H9 (cell line): ENCODE results near the gene HIRA. TPM values are rescaled to one million over a fixed set of nuclear protein-coding genes. Genes with fewer than 3 reads are reported as not detected.

ENCODE experiments used
- DNase-seq: peaks from one replicate; pipeline ENCODE4 v3.0.0-alpha.2; 2017
- H2AFZ ChIP-seq: one replicate; pipeline ENCODE4 v1.6.1; 2013; ENCODE audit warnings: mild to moderate bottlenecking, low read length, control low read depth, moderate library complexity
- H2AK5ac ChIP-seq: 2 replicates; pipeline ENCODE4 v1.6.1; 2013; ENCODE audit warnings: low read length, control low read depth, mixed read lengths; ENCODE audit not compliant: insufficient read length
- H2BK120ac ChIP-seq: one replicate; pipeline ENCODE4 v1.6.1; 2013; ENCODE audit warnings: low read depth, mild to moderate bottlenecking, low read length, control low read depth, inconsistent platforms; ENCODE audit not compliant: poor library complexity, severe bottlenecking
- H2BK12ac ChIP-seq: 2 replicates; pipeline ENCODE4 v1.6.1; 2013; ENCODE audit warnings: low read length, control low read depth, mixed read lengths, low read depth; ENCODE audit not compliant: insufficient read length
- H2BK15ac ChIP-seq: 2 replicates; pipeline ENCODE4 v1.6.1; 2013; ENCODE audit warnings: low read depth, low read length, control low read depth
- H2BK20ac ChIP-seq: one replicate; pipeline ENCODE4 v1.6.1; 2013; ENCODE audit warnings: low read depth, mild to moderate bottlenecking, low read length, control low read depth, inconsistent platforms; ENCODE audit not compliant: poor library complexity, severe bottlenecking
- H2BK5ac ChIP-seq: 2 replicates; pipeline ENCODE4 v1.6.1; 2013; ENCODE audit warnings: low read length, control low read depth, mixed read lengths; ENCODE audit not compliant: insufficient read length
- H3K14ac ChIP-seq: 2 replicates; pipeline ENCODE4 v1.6.1; 2013; ENCODE audit warnings: low read length, control low read depth; ENCODE audit not compliant: insufficient read depth
- H3K18ac ChIP-seq: 2 replicates; pipeline ENCODE4 v1.6.1; 2013; ENCODE audit warnings: low read depth, mild to moderate bottlenecking, mixed read lengths, low read length, control low read depth; ENCODE audit not compliant: insufficient read length
- H3K23ac ChIP-seq: 2 replicates; pipeline ENCODE4 v1.6.1; 2013; ENCODE audit warnings: low read length, control low read depth, mixed read lengths, low read depth; ENCODE audit not compliant: insufficient read length
- H3K23me2 ChIP-seq: 2 replicates; pipeline ENCODE4 v1.6.1; 2013; ENCODE audit warnings: low read depth, mild to moderate bottlenecking, mixed read lengths, low read length, control low read depth; ENCODE audit not compliant: insufficient read length, poor library complexity, severe bottlenecking
- H3K27ac ChIP-seq: 2 replicates; pipeline ENCODE4 v1.5.1; 2013; ENCODE audit warnings: low read length, control low read depth, mixed read lengths, low read depth; ENCODE audit not compliant: insufficient read length
- H3K27me3 ChIP-seq: 2 replicates; pipeline ENCODE4 v1.6.1; 2013; ENCODE audit warnings: low read length, control low read depth, inconsistent platforms; ENCODE audit not compliant: insufficient read depth
- H3K4ac ChIP-seq: 2 replicates; pipeline ENCODE4 v1.6.1; 2013; ENCODE audit warnings: low read depth, mild to moderate bottlenecking, control low read depth, inconsistent platforms, low read length, moderate library complexity
- H3K4me1 ChIP-seq: 2 replicates; pipeline ENCODE4 v1.6.1; 2013; ENCODE audit warnings: low read length, control low read depth, inconsistent platforms; ENCODE audit not compliant: insufficient read depth
- H3K4me2 ChIP-seq: 2 replicates; pipeline ENCODE4 v1.6.1; 2013; ENCODE audit warnings: low read length, control low read depth, mixed read lengths; ENCODE audit not compliant: insufficient read length, insufficient read depth
- H3K56ac ChIP-seq: 2 replicates; pipeline ENCODE4 v1.6.1; 2013; ENCODE audit warnings: low read depth, mild to moderate bottlenecking, mixed read lengths, low read length, control low read depth; ENCODE audit not compliant: insufficient read length
- H3K79me1 ChIP-seq: 2 replicates; pipeline ENCODE4 v1.6.1; 2013; ENCODE audit warnings: low read depth, mild to moderate bottlenecking, moderate library complexity, low read length, control low read depth, inconsistent platforms; ENCODE audit not compliant: insufficient read depth, poor library complexity, severe bottlenecking
- H3K79me2 ChIP-seq: 2 replicates; pipeline ENCODE4 v1.6.1; 2013; ENCODE audit warnings: low read length, control low read depth, inconsistent platforms; ENCODE audit not compliant: insufficient read depth
- H3K9ac ChIP-seq: 2 replicates; pipeline ENCODE4 v1.6.1; 2013; ENCODE audit warnings: low read length, control low read depth, mixed read lengths; ENCODE audit not compliant: insufficient read length; ENCODE audit errors: extremely low read depth
- H3K9me3 ChIP-seq: one replicate; pipeline ENCODE4 v1.6.1; 2013; ENCODE audit warnings: low read depth, low read length, inconsistent platforms; ENCODE audit not compliant: control insufficient read depth
- H3T11ph ChIP-seq: one replicate; pipeline ENCODE4 v1.6.1; 2013; ENCODE audit warnings: mild to moderate bottlenecking, low read length, control low read depth, inconsistent platforms
- H4K20me1 ChIP-seq: one replicate; pipeline ENCODE4 v1.6.1; 2013; ENCODE audit not compliant: control insufficient read depth, insufficient read length, insufficient read depth
- H4K5ac ChIP-seq: 2 replicates; pipeline ENCODE4 v1.6.1; 2013; ENCODE audit warnings: low read depth, mild to moderate bottlenecking, mixed read lengths, low read length, control low read depth; ENCODE audit not compliant: insufficient read length
- H4K8ac ChIP-seq: replicated peaks from 2 replicates; pipeline ENCODE4 v1.6.1; 2013; ENCODE audit warnings: low read length, control low read depth, mixed read lengths, low read depth; ENCODE audit not compliant: insufficient read length
- H4K91ac ChIP-seq: 2 replicates; pipeline ENCODE4 v1.6.1; 2013; ENCODE audit warnings: low read depth, mild to moderate bottlenecking, moderate library complexity, mixed read lengths, low read length, control low read depth; ENCODE audit not compliant: insufficient read length
- H3K27ac Mint-ChIP-seq, 3 experiments: 2 replicates in 2 of 3; 3 replicates in 1 of 3; pipeline ENCODE4 v1.8.0; 2020 to 2021; ENCODE audit warnings: mixed read lengths in 3 of 3, mild to moderate bottlenecking in 1 of 3, moderate library complexity in 1 of 3
- H3K27me3 Mint-ChIP-seq: 2 replicates; pipeline ENCODE4 v1.8.0; 2021; ENCODE audit warnings: low read depth, mild to moderate bottlenecking, moderate library complexity, mixed read lengths
- H3K36me3 Mint-ChIP-seq, 3 experiments: 2 replicates in 2 of 3; 3 replicates in 1 of 3; pipeline ENCODE4 v1.8.0; 2020 to 2021; ENCODE audit warnings: low read depth in 3 of 3, mixed read lengths in 3 of 3; ENCODE audit not compliant: insufficient read depth in 1 of 3
- H3K4me1 Mint-ChIP-seq, 2 experiments: 2 replicates each; pipeline ENCODE4 v1.8.0; 2020; ENCODE audit warnings: mixed read lengths in 2 of 2
- H3K4me3 Mint-ChIP-seq, 2 experiments: 2 replicates in 1 of 2; 3 replicates in 1 of 2; pipeline ENCODE4 v1.8.0; 2020 to 2021; ENCODE audit warnings: mild to moderate bottlenecking in 2 of 2, mixed read lengths in 2 of 2, moderate library complexity in 1 of 2
- H3K9me3 Mint-ChIP-seq, 2 experiments: 2 replicates in 1 of 2; 3 replicates in 1 of 2; pipeline ENCODE4 v1.8.0; 2020; ENCODE audit warnings: mild to moderate bottlenecking in 2 of 2, mixed read lengths in 2 of 2, moderate library complexity in 1 of 2
- CTCF ChIP-seq: fragments of 200-600 bp; sonication (generic); conservative IDR thresholded peaks from 3 replicates; pipeline ENCODE4 v1.8.0; 2021; ENCODE audit warnings: antibody characterized with exemption, mild to moderate bottlenecking
- WGBS: extraction: QIAGEN DNeasy Blood & Tissue Kit; methylation state at CpG from one replicate; pipeline ENCODE4 v1.1.7; 2013; ENCODE audit warnings: missing lambda C conversion rate, low lambda C conversion rate, mixed read lengths; ENCODE audit not compliant: insufficient read length; ENCODE audit errors: extremely low coverage; 5-methylcytosine and 5-hydroxymethylcytosine counted together
- total RNA-seq: library from RNA; stranded (reverse); gene quantifications from 2 replicates; pipeline ENCODE4 v1.2.1, GENCODE V29; 2021

HIRA gene
- total RNA-seq, 1 experiment from 2014 or later = 51.9 TPM

DNA sequence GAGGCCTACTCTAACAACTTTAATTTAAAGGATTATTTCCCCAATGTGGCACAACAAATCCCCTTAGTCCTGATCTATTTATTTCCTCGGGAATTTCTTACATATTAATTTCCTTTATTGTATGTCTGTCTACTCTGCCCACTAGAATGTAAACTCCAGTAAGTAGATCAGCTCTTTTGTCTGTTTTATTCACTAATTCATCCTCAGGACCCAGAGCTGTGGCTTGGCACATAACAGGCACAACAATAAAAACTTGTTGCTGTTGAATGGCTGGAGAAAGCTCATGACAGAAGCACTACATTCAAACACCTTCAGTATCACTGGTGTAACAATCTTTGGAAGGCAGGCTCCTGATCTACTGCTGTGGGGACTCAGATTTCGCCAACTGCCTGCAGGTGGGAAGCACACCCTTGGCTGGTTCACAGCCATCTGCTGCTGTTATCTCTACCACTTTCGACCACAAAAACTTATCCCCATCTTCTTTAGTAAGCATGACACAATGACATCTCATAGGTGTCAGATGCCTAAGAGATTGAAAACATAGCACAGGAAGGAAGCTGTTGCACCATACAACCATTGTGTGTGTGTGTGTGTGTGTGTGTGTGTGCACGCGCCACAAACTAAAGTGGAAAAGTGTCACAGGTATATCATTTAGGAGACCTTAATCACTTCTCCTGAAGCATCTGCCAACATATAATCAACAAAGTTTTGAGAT lies 11.9 kb downstream of the HIRA start:
- no peaks in the 10 kb centered on the region for H3K27me3 ChIP-seq
- H4K8ac ChIP-seq = no peak overlapping the region
- H3K4me1 ChIP-seq = peaks cover 4% of the 10 kb centered on the region; the same call in 1 of the 2 replicates
- no peaks in the 10 kb centered on the region for H3K9me3 ChIP-seq
- H3K9ac ChIP-seq = no peak overlapping the region
- DNase-seq = no peak
- no peak overlapping the region for H3K23ac ChIP-seq
- H4K5ac ChIP-seq = no peak overlapping the region
- no peak overlapping the region for H2BK15ac ChIP-seq
- no peak overlapping the region for H3K4me3 Mint-ChIP-seq
- no peaks in the 10 kb centered on the region for H4K20me1 ChIP-seq
- H2AFZ ChIP-seq = no peak overlapping the region
- H3K79me1 ChIP-seq = peaks cover 11% of the 10 kb centered on the region
- H3K27me3 Mint-ChIP-seq = no peaks in the 10 kb centered on the region
- no peak overlapping the region for H2AK5ac ChIP-seq
- no peak overlapping the region for H2BK12ac ChIP-seq
- no peak overlapping the region for H3K18ac ChIP-seq
- H3K4ac ChIP-seq = no peak overlapping the region
- peaks cover 28% of the 10 kb centered on the region; the same call in 1 of the 2 replicates for H3K79me2 ChIP-seq
- no peak overlapping the region for H2BK120ac ChIP-seq
- no peak overlapping the region for H3K27ac ChIP-seq
- H3K27ac Mint-ChIP-seq = peak overlapping the region in 2 of 3 experiments; percentile 11 to 58; a peak in 3 of 7 replicates
- no peak for TF ChIP-seq CTCF
- H3K56ac ChIP-seq = no peak overlapping the region
- peaks cover 5 to 8% (median 6%) of the 10 kb centered on the region in 3 experiments; a peak in 5 of 7 replicates for H3K36me3 Mint-ChIP-seq
- no peak overlapping the region for H3K4me2 ChIP-seq
- H3K14ac ChIP-seq = no peak overlapping the region
- H3T11ph ChIP-seq = no peak overlapping the region
- no peak overlapping the region for H2BK5ac ChIP-seq
- no peak overlapping the region for H2BK20ac ChIP-seq
- no peak overlapping the region for H4K91ac ChIP-seq
- H3K4me1 Mint-ChIP-seq = peaks cover 33 to 35% of the 10 kb centered on the region in 2 experiments
- no peaks in the 10 kb centered on the region for H3K23me2 ChIP-seq
- no CpG with 5 or more reads among the region's 5 CpGs for WGBS
- peaks cover 0 to 3% of the 10 kb centered on the region in 2 experiments; a peak in 2 of 5 replicates for H3K9me3 Mint-ChIP-seq
